Ramos (cell line): ENCODE measurements around the gene MANBA.

ENCODE experiments used
- in situ Hi-C: fragments of 300-500 bp; cut with MboI; formaldehyde crosslinking; loops from one replicate; pipeline ENCODE4 v1.14.3; 2022; ENCODE audit warnings: low sequenced_read_pairs; ENCODE audit not compliant: unreplicated experiment

The MANBA gene

DNA sequence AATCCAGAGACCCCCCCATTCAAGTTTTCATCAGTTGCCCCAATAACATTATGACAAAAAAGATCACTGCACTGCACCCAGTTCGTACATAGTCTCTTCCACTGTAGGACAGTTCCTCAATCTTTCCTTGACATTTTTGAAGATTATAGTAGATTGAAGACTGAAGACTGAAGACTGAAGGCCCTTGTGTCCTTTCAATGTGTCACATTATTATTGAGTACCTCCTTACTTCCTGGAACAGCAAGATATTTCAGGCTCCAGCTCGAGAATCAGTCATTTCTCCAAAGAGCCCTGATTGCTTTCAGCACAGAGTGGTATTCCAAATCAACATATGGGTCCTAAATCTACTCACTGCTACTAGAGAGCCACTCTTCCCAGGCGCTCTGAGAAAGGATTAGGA lies 75.0 kb downstream of the MANBA start:
- in situ Hi-C loops, result no loop called here

DNA sequence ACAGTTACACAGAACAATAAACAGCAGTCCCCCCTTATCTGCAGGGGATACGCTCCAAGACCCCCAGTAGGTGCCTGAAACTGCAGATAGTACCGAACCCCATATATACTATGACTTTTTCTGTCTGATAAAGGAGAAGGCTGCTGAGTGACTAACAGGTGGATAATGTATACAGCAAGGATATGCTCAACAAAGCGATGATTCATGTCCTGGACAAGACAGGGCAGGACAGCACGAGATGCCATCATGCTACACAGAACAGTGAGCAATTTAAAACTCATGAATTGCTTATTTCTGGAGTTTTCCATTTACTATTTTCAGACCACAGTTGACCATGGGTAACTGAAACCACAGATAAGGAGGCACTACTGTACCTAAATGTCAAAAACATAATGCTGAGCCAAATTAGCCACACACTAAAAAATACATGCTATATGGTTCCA lies 76.1 kb downstream of the MANBA start:
- in situ Hi-C loops, result no loop called here

DNA sequence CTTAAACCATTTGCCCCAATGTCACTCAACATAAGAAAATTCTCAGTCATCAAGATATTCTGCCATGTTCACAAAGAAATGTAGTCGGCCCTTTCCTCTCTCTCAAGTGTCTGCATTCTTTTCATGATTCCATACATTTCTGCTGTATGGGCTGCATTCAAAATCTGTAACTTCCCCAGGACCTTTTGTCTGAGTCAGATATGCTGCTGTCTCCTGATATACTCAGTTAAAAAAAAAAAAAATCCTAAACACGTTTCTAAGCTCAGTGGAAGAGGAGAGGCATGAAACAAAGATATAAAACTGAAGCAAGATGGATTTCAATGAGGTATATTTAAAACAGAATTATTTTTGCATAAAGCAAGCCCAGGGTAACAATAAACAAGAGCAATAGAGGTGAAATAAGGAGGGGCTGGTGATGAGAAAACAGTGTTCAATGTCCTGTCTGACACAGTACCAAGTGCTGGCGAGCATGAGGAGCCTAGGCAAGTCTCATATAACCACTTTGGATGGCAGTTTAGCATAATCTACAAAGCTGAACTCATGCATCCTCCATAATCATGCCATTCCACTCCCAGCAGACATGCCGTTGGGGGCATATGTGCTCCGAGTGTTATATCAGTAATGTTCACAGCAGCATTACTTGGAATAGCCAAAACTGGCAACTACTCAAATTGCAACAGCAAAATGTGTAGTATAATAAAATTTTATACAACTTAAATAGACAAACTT lies 76.7 kb downstream of the MANBA start:
- in situ Hi-C loops, result no loop called here

DNA sequence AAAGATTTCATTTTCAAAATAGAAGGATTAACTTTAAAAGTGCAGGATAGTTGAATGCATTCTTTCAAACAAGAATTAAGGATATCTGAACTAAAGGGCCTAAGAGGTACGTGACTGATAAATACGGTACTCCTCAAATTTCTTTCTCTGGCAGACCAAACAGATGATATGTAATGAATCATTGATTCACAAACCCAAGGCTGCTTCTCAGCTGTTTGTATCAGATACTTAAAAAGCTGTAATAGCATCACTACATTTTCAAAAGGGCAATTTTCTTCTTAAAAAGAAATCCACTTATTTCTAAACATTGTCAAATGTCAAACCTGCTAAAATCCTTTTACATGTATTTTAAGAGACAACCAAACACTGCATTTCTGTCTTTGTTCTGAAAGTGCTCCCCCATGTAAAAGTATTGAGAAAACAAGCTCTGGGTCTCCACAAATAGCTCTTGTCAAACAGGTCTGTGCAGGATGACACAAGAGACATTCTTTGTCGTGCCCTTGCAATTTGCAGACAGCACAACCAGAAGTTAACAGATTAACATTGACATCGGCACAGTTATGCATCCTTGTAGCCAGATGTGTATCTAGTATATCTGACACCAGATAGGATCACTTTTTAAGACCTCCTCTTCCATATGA lies 82.0 kb downstream of the MANBA start:
- in situ Hi-C loops, result no loop called here

DNA sequence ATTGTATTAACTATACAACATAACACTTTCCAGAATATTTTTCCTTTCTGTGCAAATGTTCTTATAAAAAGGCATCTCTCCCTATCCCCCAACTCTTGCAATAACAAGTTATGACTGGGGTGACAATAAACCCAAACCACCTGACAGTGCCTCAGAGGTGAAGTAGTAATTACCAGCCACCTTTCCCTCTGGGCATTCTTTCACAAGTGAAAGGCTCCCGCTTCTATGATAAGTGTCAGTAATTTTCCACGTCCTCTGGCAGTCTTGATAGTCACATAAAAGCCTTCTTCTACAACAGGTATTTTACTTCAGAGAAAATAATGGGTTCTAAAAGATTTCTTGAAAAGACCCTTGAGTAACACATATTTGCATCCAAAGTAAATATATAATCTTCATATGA lies 82.7 kb downstream of the MANBA start:
- in situ Hi-C loops, result no loop called here

DNA sequence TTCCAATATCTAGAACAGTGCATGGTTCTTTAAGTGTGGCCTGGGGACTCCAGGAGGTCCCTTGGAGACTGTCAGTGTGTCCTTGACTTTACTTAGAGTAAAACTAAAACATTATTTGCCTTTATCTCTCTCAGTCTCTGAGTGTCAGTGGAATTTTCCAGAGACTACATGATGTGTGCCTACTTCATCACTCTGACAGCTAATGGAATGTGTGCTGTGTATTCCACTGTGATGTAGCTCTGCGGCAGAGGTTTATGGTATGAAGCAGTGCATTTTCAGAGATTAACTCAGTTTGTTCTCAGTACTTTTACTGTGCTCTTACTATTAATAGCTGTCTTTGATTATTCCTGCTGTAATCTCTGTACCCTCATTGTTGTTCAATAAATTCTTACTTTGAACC lies 85.6 kb downstream of the MANBA start:
- in situ Hi-C loops, result no loop called here

DNA sequence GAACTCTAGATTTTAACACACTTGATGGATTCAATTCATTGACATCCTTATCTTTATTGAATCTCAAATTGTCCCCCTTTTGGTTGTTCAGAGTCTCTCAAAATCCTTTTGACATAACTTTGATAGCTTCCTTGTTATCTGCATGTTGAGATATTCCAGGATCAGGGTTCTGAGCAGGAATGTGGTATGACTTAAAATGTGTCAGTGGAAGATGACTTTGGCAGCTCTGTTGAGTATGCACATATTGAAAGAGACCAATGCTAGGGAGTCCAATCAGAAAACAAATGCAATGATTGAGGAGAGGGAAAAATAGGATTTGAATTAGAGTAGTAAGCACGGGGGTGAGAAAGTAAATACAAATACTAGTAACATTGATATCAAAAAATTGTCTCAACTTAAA lies 93.8 kb downstream of the MANBA start:
- in situ Hi-C loops, result no loop called here

DNA sequence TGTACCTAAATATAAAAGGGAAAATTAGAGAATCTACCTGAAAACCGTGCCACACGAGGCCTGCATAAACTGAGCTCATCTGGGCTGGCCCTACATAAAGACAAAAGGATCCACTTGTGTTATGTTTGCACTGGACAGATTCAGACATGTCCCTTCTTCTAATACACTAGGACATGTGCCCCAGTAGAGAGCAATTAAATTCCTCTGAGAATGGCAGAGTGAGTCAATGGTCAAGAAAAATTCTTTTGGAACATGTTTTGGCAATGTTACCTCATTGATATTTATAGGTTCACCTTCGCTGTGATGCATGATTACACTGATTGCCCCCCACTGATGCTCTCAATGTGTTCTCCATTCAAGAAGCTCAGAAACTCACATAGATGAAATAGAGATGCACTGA lies 95.2 kb downstream of the MANBA start:
- in situ Hi-C loops, result no loop called here

DNA sequence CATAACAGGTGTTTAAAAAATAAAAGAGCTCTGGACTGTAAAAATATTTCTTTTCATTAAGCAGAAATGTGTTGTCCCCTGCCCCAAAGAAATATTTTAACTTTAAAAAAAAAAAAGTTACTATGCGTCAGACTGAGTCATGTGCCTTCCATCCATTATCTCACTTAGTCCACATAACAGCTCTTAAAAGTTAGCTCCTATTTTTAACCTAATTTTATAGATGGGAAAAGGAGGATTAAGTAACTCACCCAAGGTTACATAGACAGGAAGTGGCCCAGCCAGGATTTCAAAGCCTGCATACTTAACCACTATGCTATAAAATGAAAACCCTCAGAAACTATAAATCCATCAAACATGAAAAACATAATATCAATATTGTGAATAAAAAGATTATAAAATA lies 97.7 kb downstream of the MANBA start:
- in situ Hi-C loops, result no loop called here

DNA sequence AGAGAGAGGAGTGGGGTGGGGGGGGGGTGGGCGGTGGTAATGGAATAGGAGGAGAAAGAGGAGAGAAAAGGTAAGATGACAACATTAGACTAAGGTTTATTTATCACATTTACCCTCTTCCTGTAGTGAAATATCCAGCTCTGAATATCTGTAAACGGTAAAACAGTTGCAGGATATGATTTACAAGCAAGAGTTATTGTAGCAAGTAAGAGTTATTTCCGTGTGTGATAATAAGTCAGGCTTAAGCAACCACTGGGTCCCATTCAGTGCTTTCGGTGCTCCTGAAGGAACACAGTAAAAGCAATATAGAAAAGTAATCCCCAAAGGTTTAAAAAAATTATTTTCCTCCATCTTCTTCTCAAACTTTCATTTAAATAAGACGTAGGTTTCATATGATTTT lies 103.6 kb downstream of the MANBA start:
- in situ Hi-C loops, result no loop called here

DNA sequence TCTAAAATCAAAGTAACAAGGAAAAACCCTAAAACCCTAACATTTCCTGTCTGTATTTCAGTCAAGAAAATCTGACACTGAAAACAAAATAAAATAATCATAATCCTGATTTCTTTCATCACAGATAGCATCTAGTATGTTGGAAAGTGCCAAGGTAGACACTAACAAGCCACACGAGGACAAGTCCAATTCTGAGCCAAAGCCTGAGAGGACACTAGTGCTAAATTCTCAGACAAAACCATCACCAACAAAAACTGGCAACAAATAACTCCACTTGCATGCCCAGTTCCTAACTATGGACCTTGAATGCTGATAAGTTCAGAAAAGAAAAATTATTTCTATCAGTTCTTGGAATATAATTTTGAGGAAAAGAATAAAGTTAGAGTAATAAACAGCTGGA lies 113.7 kb downstream of the MANBA start:
- in situ Hi-C loops, result no loop called here

DNA sequence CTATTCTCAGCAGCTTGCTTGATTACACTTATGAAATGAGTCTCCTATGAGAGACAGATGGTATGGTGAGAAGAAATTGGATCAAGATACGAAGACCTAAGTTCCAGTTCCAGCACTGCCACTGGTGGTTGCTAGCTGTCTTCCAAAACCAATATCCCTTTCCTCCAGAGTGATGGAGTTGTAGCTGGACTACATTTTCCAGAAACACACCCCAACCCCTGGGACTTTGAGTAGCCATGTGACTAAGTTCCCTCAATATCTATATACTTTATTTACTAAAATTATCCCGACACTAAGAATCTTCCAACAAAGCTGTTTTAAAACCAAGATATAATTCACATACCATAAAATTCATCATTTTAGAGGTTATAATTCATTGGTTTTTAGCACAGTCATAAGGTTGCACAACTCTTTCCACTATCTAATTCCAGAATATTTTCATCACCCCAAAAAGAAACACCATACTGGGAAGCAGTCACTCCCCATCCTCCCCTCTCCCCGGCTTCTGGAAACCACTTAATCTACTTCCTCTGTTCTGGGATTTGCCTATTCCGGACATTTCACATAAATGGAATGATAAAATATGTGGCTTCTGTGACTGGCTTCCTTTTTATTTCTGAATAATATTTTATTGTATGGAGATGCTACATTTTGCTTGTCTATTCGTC lies 118.0 kb downstream of the MANBA start:
- in situ Hi-C loops, result no loop called here

DNA sequence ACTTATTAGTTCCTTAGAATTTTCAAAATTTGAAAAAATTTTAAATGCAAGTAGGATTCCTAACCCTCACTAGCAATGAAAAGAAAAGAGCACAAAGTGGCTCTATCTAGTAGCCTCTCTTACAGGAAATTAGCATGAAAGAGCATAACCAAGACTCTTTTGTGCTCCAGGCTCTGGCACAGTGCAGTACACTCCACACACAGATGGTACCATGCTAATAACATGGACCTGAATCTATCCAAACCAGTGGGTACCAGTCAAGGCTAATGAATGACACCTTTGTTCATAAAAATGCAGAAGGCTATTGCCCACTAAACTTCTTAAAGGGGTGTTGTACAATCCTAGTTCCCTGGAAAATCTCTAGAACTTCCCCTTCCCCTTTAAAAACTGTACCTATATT lies 119.0 kb downstream of the MANBA start:
- in situ Hi-C loops, result no loop called here

DNA sequence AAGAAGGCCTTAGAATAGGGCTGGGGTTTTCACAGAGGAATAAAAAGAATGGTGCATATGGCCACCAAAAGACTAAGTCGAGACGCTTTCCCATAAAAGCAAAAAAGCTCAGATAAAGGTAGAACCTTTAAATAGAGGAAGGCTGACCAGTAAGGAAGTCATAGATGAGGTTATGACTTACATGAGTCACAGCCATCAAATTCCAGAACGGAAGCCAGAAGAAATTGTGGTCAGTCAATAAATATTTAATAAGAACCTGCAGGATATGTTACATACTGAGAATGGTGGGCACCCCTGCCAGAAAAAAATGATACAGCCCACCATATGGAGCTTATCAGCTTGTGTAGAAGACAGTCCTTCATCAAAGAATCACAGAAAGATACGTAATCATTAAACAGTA lies 120.1 kb downstream of the MANBA start:
- in situ Hi-C loops, result no loop called here

DNA sequence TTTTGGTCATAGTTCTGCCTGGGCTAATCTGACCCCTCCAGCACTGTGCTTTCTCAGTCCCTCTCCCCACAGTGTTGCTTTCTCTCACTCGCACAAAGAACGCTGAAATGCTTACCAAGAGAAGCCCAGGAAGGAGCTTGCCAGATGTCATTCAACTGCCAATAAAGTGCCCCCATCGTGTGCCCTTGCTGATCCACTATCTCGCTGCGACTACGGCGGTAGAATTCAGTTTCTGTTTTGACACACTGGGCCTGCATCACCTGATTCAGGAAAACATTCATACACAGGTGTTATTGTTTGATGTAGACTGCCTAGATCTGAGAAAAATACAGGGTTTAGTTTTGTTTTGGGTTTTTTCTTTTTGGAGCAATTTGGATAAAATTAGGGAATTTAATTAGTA lies 121.2 kb downstream of the MANBA start:
- in situ Hi-C loops, result no loop called here

DNA sequence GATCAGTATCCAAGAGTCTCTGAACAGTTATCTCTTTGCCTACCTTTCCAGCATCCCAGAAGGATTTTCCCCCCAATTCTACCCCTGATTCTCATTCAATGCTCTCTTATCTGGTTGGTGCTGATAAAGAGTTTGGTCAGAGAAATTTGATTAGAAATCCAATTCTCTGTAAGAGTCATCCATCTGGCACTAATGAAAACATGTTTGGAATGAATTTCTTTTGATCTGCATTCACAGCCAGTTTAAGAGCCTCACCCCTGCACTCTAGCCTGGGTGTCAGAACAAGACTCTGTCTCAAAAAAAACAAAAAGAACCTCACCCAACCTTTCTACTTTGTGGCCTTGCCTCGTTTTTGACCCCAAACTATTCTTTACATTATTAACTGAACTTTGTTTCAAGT lies 122.1 kb downstream of the MANBA start:
- in situ Hi-C loops, result no loop called here

DNA sequence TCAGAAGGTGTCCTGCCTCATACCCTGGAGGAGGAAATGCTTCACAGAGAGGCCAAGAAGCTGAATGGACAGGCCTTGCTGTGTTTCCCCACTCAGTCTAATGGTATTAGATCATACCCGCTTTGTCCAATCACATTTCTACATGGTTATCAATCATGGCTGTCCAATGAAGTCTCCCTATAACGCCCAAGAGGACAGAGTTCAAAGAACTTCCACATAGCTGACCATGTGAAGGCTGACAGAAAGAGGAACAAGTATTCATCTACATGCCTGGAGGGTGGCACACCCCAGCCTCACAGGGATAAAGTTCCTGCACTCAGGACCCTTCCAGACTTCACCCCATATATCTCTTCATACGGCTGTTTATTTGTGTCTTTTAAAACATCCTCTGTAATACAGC lies 123.4 kb downstream of the MANBA start:
- in situ Hi-C loops, result no loop called here

DNA sequence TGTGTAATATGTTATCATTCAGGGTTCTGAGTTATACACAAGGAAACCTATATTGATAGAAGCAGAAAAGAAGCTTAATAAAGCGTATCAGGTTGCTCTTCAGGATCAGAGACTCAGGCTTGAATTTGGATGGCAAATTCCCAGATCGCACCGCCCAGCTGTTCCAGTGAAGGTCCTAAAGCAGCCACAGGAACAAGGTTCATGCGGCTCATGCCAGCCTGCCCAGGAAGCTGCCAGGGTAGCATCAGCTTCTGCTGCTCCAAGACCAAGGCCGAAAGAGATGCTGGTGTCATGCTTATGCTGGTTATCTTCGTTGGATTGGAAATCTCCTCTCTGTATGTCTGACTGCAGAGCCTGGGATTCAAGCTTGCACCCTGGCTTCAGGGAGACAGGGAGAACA lies 127.7 kb downstream of the MANBA start:
- in situ Hi-C loops, result no loop called here

DNA sequence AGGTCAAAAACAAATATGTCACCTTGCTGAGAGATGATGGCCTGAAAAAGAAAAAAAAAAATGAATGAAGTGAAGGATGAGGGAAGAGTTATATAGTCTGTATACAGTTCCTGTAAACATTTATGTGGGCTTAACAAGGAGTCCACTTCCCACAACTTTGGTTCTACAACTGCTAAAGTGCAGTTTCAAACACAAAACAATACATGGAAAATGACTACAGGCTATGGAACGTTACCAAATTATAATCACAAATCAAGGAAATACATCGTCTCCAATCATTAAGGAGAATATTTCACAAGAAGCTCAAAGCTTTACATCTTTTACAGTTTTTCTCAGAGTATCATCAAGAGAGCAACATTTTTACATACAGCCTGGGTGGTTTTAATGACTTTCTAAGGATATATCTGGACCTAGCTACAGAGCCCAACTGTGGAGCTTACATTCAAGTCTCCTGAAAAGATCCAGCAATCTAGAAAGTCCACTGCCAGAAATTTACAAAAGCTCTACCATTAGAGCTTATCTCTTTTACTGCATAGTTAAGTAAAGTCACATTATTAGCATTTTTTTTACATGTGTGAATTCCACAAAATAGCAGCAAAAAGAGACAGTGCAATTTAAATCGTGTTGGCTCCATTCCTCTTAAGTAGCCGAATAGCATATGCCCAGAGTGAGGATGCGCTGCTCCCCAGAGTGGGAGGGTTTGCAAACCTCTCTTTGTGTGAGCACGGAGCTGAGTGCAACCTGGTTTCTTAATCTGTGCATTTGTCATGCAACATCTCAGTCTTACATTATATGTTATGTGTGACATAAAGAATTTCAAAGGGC lies 128.3 kb downstream of the MANBA start:
- in situ Hi-C loops, result no loop called here

DNA sequence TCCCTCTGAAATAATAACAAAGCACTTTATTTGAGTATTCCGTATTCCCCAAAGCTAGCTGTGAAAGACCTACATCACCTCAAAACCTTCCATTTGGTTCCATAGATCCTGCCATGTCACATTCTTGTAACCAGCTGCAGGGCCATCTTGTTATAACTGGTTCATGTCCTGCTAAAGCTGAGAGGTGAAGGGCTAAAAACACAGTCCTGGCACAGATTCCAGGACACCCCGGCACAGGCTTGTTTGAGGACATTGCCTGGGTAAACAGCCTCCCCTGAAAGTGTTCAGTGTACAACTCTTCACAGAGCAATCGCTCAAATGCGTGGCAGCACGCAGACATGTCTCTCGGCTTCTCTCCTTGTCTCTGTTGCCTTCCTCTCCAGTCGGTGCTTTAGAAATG lies 129.2 kb downstream of the MANBA start:
- in situ Hi-C loops, result no loop called here

DNA sequence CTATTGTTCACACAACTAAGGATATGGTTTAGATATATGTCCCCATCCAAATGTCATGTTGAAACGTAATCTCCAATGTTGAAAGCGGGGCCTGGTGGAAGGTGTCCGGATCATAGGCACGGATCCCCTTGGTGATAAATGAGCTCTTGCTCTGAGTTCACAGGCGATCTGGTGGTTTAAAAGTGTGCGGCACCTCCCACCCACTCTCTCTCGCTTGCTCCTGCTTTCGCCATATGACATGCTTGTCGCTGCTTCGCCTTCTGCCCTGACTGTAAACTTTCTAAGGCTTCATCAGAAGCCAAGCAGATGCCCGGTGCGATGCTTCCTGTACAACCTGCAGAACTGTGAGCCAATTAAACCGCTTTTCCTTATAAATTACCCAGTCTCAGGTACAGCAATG lies 131.1 kb downstream of the MANBA start:
- in situ Hi-C loops, result loop anchor here (10.0 kb wide), 1 partner anchor 185 kb away; no protein-coding TSS in a partner anchor
